ENCODE results near the gene PKP4.

PKP4 gene

DNA sequence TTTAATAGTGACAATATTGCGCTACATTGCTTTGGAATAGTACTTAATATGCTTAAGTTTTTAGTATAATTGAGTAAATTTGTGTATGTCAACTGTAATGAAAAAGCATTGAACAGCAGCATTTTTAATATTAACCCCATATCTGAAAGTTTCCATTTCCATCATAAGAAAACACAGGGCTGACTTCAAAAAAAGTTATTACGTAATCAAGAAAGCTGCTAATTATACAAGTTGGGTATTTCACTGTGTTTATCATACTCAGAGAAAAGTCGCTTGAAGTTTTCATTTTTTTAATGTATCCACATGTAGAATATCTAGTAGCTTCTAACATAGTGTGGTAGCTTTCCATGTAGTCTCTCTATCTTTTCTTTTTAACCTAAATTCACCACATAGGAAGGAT, 146.5 kb downstream of the PKP4 start:
- no peak for DNase-seq

- no peak for DNase-seq
Observed at GRCh38 chr2:158603986-158604385, 147.2 kb downstream of the PKP4 start.

DNA sequence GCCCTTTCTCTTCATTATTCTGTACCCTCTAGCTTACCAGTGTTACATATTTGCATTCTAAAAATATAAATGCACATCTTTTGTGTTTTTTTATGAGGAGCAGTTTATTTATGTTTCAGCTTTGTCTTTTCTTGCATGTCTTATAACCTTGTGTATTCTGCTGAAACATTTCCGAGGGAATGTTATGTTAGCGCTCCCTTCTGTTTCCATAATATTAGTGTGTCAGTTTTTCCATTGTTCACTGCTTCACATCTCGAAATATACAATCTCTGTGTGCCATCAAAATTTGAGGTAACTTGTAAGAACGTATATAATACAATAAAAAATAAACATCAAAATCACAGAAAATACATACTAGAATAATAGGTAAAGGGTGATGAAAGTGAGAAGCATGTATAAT, 153.3 kb downstream of the PKP4 start:
- DNase-seq = no peak

- no peak for DNase-seq
Observed at GRCh38 chr2:158616480-158617000, 159.8 kb downstream of the PKP4 start.

GRCh38 chr2:158618891-158619490, 162.2 kb downstream of the PKP4 start:
- DNase-seq = no peak

DNA sequence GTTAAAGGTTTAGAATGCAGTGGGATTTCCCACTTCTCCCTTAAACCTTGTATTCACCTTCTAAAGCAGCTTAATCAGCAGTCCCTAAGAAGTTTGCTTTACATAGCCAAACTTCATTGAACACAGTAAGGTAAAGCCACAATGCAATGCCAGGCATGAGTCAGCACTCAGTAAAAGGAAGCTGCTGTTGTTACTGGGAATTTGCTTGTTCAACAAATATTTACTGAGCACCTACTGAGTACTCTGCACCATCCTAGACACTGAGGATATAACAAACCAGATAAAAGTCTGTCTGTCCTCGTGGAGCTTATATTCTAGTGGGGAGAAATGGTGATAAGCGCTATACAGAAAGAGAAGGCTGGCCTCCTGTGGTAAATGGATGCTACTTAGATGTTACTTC, 162.7 kb downstream of the PKP4 start:
- no peak for DNase-seq

- DNase-seq = no peak
Observed at GRCh38 chr2:158620656-158621055, 163.9 kb downstream of the PKP4 start.

GRCh38 chr2:158624071-158624667, 167.4 kb downstream of the PKP4 start:
- no peak for DNase-seq

DNA sequence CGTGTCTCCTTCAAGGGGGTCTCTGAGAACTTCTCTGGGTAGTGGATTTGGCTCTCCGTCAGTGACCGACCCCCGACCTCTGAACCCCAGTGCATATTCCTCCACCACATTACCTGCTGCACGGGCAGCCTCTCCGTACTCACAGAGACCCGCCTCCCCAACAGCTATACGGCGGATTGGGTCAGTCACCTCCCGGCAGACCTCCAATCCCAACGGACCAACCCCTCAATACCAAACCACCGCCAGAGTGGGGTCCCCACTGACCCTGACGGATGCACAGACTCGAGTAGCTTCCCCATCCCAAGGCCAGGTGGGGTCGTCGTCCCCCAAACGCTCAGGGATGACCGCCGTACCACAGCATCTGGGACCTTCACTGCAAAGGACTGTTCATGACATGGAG, 168.2 kb downstream of the PKP4 start:
- DNase-seq = no peak

DNA sequence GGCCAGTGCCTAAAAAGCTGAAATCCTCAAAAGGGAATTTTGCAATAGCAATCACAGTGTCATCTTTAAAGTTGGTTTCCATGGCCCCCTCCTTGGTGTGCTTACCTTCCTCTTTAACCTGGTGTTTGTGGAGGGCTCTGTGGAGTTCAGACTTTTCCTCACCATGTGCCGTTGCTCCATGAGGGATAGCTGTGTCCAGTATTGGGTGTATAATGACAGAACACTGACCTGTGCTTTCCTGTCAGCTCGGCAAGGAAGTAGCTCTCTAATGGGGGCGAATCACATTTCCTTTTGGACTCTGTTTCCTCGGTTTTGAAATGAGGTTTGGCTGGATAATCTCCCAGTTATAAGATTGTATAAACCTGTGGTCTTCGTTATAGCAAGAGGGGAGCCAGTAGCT, 172.4 kb downstream of the PKP4 start:
- DNase-seq = no peak

DNA sequence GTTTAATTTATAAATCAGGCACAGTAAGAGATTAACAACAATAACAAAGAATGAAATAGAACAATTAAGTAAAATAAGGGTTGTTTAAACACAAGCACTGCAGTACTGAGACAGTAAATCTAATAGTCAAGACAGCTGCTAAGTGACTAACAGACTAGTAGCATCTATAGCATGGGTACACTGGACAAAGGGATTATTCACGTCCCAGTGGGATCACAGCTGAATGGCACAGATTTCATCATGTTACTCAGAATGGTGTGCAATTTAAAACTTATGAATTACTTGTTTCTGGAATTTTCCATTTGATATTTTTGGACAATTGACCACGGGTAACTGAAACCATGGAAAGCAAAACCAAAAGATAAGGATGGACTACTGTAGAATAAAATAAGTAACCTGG, 176.5 kb downstream of the PKP4 start:
- no peak for DNase-seq

DNA sequence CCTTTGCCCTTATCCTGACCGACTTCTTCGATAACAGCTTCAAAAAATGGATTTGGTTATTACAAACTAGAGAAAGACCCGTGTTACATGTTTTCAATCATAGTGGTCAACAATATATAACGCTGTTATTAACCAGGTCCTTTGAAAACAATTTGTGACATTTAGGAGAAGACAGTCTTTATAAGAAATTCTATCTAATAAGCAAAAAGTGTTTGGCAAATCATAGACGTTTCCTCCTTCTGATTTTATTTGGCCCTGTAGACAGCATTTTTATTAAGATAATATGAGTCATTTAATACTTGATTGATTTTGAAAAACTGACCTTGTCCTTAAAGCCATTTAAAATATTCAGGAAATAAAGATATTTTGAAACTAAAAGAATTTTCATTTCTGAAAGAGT, 177.9 kb downstream of the PKP4 start:
- DNase-seq = no peak

DNA sequence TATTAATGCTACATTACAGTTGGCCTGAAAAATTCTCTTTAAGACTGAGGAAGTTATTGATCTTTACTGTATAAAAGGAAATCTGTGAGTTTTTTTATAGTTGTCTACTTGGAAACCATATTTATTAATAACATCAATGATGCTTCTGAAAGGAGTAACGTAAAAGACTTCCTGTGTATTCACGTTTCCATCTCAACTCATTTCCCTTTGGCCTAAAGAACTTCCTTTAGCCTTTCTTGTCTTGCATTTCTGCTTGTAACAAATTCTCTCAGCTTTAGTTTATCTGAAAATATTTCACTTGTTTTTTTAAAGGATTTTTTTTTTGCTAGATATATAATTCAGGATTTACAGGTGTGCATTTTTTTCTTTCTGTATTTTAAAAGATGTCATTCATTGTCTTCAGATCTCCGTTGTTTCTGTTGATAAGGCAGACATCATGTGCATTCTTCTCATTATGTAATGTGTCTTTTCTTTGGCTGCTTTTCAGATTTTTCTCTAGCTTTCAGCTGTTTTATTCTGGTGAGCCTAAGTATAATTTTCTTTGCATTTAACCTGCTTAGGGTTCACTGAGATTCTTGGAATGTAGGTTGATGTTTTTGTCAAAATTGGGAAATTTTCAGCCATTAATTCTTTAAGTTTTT, 179.3 kb downstream of the PKP4 start:
- DNase-seq = no peak

GRCh38 chr2:158637357-158637756, 180.6 kb downstream of the PKP4 start:
- DNase-seq = no peak

DNA sequence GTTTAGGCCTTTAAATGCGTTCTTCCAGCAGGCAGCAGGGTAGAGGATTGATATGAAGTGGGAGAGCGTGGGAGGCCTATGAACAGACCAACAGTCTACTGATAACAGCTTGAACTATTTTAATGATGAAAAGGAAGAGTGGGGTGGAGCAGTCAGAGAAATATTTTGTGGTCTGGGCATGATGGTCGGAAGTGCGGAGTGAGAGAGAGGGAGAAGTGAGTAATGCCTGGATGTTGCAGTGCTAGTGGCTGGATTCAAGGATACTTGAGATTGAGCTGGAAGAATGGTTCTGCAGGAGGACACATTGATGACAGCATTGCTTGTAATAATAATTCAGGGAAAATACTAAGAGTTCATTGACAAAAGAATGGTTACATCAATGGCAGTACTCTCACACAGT, 187.4 kb downstream of the PKP4 start:
- DNase-seq = no peak

GRCh38 chr2:158645299-158645698, 188.5 kb downstream of the PKP4 start:
- DNase-seq = no peak

DNA sequence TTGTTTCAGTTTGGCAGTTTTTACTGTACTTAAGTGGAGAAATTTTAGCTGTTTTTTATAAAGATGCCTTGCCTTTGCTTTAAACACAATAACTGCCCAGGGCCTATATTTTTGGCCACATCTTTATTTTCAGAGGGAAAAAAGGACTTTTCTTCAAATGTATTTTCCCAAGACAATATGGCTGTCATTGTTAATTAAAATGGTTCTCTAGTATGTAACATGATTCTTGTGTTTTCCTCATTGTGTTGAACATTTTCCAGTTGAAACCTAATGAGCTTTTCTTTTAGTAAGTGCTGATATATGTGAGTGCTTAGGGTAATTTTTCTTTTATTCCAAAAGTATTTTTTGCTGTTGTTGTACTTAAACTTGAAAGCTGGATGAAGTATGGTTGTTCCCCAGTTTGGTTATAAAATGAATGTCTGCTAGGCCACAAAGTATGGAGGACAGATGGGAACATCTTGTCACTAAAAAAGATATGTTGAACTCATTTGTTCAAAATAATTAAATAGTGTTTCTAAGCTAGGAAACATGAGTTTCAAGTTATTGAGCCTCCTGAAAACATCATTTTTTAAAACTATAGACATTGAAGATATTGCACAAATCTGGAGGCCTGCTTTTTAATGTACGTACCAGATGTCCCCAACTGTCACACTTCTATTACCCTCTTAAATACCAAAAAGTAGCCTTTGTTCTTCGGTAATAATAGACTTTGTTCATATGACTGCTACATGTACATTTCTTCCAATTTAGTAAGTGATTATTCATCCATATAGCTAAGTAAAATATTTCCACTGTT, 190.9 kb downstream of the PKP4 start:
- no peak for DNase-seq

DNA sequence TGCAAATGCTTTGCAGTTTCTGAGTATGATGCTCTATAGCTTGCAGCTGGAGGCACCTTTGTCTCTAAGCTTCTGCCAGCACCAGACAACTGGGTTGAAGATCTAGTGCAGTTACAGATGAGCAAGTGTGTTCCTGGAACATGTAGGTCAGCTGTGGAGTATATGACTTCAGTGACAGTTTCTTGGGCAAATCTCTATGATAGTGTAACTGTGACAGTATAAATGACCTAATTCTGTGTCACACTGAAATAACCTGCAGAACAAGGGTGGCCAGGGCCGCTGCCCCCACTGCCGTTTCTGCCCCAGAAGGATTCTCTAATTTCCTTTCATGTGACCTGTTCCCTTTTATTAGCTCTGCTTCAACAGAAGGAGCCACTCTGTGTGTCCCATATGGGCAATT, 193.1 kb downstream of the PKP4 start:
- no peak for DNase-seq

DNA sequence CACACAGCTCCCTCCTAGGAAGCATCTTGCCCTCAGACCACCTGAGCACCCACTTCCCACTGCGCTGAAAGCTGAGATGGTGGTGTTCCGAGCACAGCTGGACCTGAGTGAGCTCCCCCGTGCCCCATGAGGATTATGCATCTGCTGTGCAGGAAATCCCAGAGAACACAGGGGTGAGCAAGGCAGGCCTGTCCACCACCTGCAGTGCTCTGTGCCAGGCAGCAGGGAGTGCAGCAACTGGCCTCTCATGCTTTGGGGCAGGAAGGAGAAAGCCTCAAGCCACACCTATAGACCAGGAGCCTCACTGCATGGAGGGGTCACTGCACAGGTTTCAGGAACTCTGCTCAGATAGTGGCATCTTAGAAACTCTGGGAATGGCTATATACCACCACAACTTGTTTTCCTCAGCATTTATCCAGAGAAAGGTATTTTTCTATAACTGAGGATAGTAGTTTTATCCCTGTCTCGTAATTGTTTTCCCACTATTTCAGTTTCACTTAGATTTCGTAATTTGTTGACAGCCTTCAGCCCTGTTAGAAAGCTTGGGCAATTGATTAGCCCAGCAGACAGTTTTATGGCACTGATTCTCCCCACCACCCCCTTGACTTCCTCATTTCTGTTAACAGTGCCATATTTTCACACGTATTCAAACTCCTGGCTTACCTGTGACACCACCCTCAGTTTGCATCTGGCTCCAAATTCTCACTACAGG, 194.1 kb downstream of the PKP4 start:
- no peak for DNase-seq

DNA sequence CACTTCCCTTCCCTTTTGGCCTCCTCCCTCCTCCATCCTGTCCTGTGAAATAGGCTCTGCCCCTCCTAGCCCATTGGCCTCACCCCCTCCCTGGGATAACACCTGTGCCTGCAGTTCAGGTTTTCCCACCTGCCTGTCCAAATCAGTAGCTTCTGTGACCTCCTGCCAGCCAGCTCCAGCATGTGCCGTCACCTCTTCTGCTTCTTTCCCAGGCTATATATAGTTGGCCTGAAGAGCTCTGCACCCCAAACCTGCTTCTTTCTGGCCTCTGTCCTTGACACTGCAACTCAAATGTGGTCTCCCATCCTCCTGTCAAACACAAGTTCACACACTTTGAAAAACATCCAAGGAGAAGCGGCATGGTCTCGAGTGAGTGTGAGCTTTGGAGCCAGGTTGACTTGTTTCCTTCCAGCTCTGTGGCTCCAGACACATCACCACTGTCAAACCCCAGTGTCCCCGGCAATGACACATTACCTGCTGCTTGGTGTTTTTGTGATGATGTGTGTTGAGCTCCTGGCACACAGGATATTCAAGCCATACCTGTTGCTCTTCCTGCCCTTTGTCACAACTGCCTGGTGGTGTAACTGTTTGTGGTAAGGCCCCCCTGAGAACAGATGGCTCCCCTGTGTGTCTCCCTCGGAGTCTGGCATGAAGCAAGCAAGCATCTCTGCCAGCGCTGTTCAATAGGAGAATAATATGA, 194.8 kb downstream of the PKP4 start:
- DNase-seq = no peak

DNA sequence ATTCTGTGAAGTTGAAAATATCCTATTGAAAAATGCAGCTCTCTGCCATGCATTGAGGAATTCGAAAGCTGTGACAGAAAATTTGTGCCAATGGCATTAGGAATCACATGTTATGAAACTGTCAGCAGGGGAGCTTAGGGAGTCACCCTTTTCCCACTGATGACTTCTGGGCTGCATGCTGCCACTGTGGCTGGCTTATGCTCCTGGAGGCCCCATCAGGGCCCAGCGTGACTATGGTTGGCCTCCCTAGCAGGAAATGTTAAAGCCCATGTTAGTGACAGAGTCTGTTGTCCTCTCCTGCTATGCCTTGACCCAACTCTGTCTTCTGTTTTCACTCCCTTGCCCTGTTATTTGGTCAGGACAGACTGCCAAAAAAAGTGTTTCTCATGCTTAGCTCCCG, 198.9 kb downstream of the PKP4 start:
- no peak for DNase-seq

DNA sequence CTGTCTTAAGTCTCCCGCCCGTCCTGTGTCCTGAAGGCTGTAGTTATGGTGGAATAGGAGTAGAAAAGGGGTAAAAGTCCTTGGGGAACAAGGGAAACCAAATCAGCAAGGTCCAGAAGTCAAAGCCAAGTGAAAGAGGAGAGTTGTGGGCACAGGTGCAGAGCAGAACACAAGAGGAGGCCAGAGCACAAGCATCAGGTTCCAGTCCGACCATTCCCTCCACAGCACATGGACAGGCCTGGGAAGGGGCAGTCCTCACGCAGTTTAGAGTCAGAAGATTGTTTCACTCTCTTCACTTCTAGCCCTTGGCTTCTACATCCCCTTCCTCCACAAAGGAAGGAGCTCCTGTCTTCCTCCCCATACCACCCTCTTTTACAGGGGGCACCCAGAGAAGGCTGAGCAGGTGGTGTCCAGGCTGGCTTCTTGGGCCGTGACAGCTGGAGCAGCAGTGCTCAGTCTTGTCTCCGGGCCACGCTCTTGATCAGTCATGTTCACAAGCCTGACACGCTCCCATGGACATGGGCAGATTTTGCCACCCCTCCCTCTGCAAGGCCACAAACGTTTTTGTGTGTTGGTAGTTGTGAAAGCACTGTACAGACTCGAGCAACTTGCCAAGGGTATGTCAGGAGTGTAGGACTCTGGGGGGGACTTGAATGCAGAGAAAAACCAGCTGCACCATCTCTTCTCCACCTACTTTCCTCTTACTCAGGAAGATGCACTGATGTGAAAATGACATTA, 199.9 kb downstream of the PKP4 start:
- DNase-seq = no peak

Data from central memory CD4-positive, alpha-beta T cell (primary cell).